Activated T-cell treated with anti-CD3 and anti-CD28 coated beads, Interleukin-2, amount 50 U/mL, for 4 hours (primary cell): ENCODE measurements around the gene AHRR. TPM values are rescaled to one million over a fixed set of nuclear protein-coding genes. Genes with fewer than 3 reads are reported as not detected.

Experiments
- ATAC-seq, 2 donors: fragments of 200-7000 bp; cut with Tn5 transposase; one replicate each; pipeline ENCODE4 v1.10.0; 2021
- DNase-seq: peaks from one replicate; pipeline ENCODE4 v3.0.0-alpha.2; 2020
- H3K27me3 Mint-ChIP-seq: one replicate; pipeline ENCODE4 v1.8.0; 2021; ENCODE audit warnings: low read depth, mixed read lengths
- H3K36me3 Mint-ChIP-seq: one replicate; pipeline ENCODE4 v1.8.0; 2022; ENCODE audit warnings: mixed read lengths; ENCODE audit not compliant: insufficient read depth
- H3K4me1 Mint-ChIP-seq: one replicate; pipeline ENCODE4 v1.8.0; 2021; ENCODE audit warnings: low read depth, mixed read lengths
- H3K4me3 Mint-ChIP-seq: one replicate; pipeline ENCODE4 v1.8.0; 2021; ENCODE audit warnings: mild to moderate bottlenecking, moderate library complexity, mixed read lengths
- H3K9me3 Mint-ChIP-seq: one replicate; pipeline ENCODE4 v1.8.0; 2021; ENCODE audit warnings: mixed read lengths
- total RNA-seq, 3 donors: library from RNA; stranded (reverse); gene quantifications; one replicate each; pipeline ENCODE4 v1.2.1, GENCODE V29; 2021

The AHRR gene
- total RNA-seq, 3 donors from 2014 or later, result 17.2 to 22.8 (median 22.2) TPM

GRCh38 chr5:476814-477175 is 155.3 kb downstream of the AHRR start:
- DNase-seq (no peak), ATAC-seq (no peak)
- Mint-ChIP-seq H3K27me3 (peaks cover 16% of the 10 kb centered on the region), H3K4me1 (peaks cover 2% of the 10 kb centered on the region), H3K4me3 (no peak overlapping the region), H3K9me3 (no peaks in the 10 kb centered on the region), H3K36me3 (peaks cover 2% of the 10 kb centered on the region)

GRCh38 chr5:477247-477646 is 155.7 kb downstream of the AHRR start:
- Mint-ChIP-seq H3K4me1 (no peaks in the 10 kb centered on the region), H3K27me3 (peaks cover 16% of the 10 kb centered on the region), H3K36me3 (no peaks in the 10 kb centered on the region), H3K4me3 (no peak overlapping the region), H3K9me3 (no peaks in the 10 kb centered on the region)
- DNase-seq, result no peak
- ATAC-seq, result no peak

- H3K4me3 Mint-ChIP-seq, result no peak overlapping the region
- H3K9me3 Mint-ChIP-seq, result no peaks in the 10 kb centered on the region
- H3K27me3 Mint-ChIP-seq, result peaks cover 17% of the 10 kb centered on the region
- H3K36me3 Mint-ChIP-seq, result no peaks in the 10 kb centered on the region
- DNase-seq, result no peak
- ATAC-seq, result no peak
- no peaks in the 10 kb centered on the region for H3K4me1 Mint-ChIP-seq
Measured at GRCh38 chr5:477871-478270, 156.4 kb downstream of the AHRR start.

- Mint-ChIP-seq H3K36me3 (no peaks in the 10 kb centered on the region), H3K9me3 (no peaks in the 10 kb centered on the region), H3K27me3 (peaks cover 20% of the 10 kb centered on the region), H3K4me1 (no peaks in the 10 kb centered on the region), H3K4me3 (no peak overlapping the region)
- DNase-seq (no peak), ATAC-seq (no peak)
Measured at GRCh38 chr5:478369-478981, 157.0 kb downstream of the AHRR start.

GRCh38 chr5:478982-479535 is 157.5 kb downstream of the AHRR start:
- Mint-ChIP-seq H3K9me3 (no peaks in the 10 kb centered on the region), H3K4me3 (no peak overlapping the region), H3K27me3 (peaks cover 20% of the 10 kb centered on the region), H3K36me3 (no peaks in the 10 kb centered on the region), H3K4me1 (no peaks in the 10 kb centered on the region)
- DNase-seq, result no peak
- ATAC-seq, result no peak

- no peaks in the 10 kb centered on the region for H3K9me3 Mint-ChIP-seq
- H3K36me3 Mint-ChIP-seq, result no peaks in the 10 kb centered on the region
- DNase-seq (no peak), ATAC-seq (no peak)
- H3K27me3 Mint-ChIP-seq, result peaks cover 20% of the 10 kb centered on the region
- H3K4me1 Mint-ChIP-seq, result no peaks in the 10 kb centered on the region
- no peak overlapping the region for H3K4me3 Mint-ChIP-seq
Measured at GRCh38 chr5:479566-480319, 158.2 kb downstream of the AHRR start.

GRCh38 chr5:481347-481746 is 159.8 kb downstream of the AHRR start:
- no peak for ATAC-seq
- peaks cover 2% of the 10 kb centered on the region for H3K4me1 Mint-ChIP-seq
- no peaks in the 10 kb centered on the region for H3K9me3 Mint-ChIP-seq
- no peaks in the 10 kb centered on the region for H3K36me3 Mint-ChIP-seq
- H3K4me3 Mint-ChIP-seq, result no peak overlapping the region
- DNase-seq, result no peak
- H3K27me3 Mint-ChIP-seq, result peaks cover 14% of the 10 kb centered on the region

GRCh38 chr5:482021-482420 is 160.5 kb downstream of the AHRR start:
- Mint-ChIP-seq H3K36me3 (no peaks in the 10 kb centered on the region), H3K4me3 (no peak overlapping the region), H3K27me3 (peaks cover 14% of the 10 kb centered on the region), H3K4me1 (peaks cover 4% of the 10 kb centered on the region), H3K9me3 (no peaks in the 10 kb centered on the region)
- no peak for ATAC-seq
- DNase-seq, result no peak

GRCh38 chr5:482506-482905 is 161.0 kb downstream of the AHRR start:
- no peak overlapping the region for H3K4me3 Mint-ChIP-seq

GRCh38 chr5:483011-483410 is 161.5 kb downstream of the AHRR start:
- Mint-ChIP-seq H3K36me3 (no peaks in the 10 kb centered on the region), H3K4me3 (no peak overlapping the region), H3K27me3 (peaks cover 10% of the 10 kb centered on the region), H3K4me1 (peaks cover 4% of the 10 kb centered on the region), H3K9me3 (no peaks in the 10 kb centered on the region)
- ATAC-seq (no peak), DNase-seq (no peak)

More at GRCh38 chr5:482506-482905, 161.0 kb downstream of the AHRR start:
- Mint-ChIP-seq H3K9me3 (no peaks in the 10 kb centered on the region), H3K27me3 (peaks cover 13% of the 10 kb centered on the region), H3K36me3 (no peaks in the 10 kb centered on the region), H3K4me1 (peaks cover 4% of the 10 kb centered on the region)
- DNase-seq, result no peak
- no peak for ATAC-seq

- peaks cover 4% of the 10 kb centered on the region for H3K4me1 Mint-ChIP-seq
- H3K4me3 Mint-ChIP-seq, result no peak overlapping the region
- peaks cover 10% of the 10 kb centered on the region for H3K27me3 Mint-ChIP-seq
- DNase-seq (no peak), ATAC-seq (peak in 1 of 2 donors; percentile 5)
- no peaks in the 10 kb centered on the region for H3K9me3 Mint-ChIP-seq
- H3K36me3 Mint-ChIP-seq, result no peaks in the 10 kb centered on the region
Measured at GRCh38 chr5:483434-484140, 162.1 kb downstream of the AHRR start.

GRCh38 chr5:484556-484955 is 163.0 kb downstream of the AHRR start:
- DNase-seq (no peak), ATAC-seq (no peak)
- peaks cover 4% of the 10 kb centered on the region for H3K4me1 Mint-ChIP-seq
- no peak overlapping the region for H3K4me3 Mint-ChIP-seq
- H3K9me3 Mint-ChIP-seq, result no peaks in the 10 kb centered on the region
- no peaks in the 10 kb centered on the region for H3K36me3 Mint-ChIP-seq
- peaks cover 8% of the 10 kb centered on the region for H3K27me3 Mint-ChIP-seq

- ATAC-seq (no peak), DNase-seq (no peak)
- Mint-ChIP-seq H3K36me3 (no peaks in the 10 kb centered on the region), H3K4me3 (no peak overlapping the region), H3K9me3 (no peaks in the 10 kb centered on the region), H3K4me1 (peaks cover 4% of the 10 kb centered on the region), H3K27me3 (peaks cover 8% of the 10 kb centered on the region)
Measured at GRCh38 chr5:485113-485945, 163.8 kb downstream of the AHRR start.

GRCh38 chr5:485946-486491 is 164.5 kb downstream of the AHRR start:
- DNase-seq (no peak), ATAC-seq (peak in 1 of 2 donors; percentile 55)
- peaks cover 4% of the 10 kb centered on the region for H3K4me1 Mint-ChIP-seq
- no peaks in the 10 kb centered on the region for H3K36me3 Mint-ChIP-seq
- peaks cover 8% of the 10 kb centered on the region for H3K27me3 Mint-ChIP-seq
- H3K9me3 Mint-ChIP-seq, result no peaks in the 10 kb centered on the region
- no peak overlapping the region for H3K4me3 Mint-ChIP-seq
